Measurements from ENCODE around the gene ZP3.

- TF ChIP-seq, protein P1, sequence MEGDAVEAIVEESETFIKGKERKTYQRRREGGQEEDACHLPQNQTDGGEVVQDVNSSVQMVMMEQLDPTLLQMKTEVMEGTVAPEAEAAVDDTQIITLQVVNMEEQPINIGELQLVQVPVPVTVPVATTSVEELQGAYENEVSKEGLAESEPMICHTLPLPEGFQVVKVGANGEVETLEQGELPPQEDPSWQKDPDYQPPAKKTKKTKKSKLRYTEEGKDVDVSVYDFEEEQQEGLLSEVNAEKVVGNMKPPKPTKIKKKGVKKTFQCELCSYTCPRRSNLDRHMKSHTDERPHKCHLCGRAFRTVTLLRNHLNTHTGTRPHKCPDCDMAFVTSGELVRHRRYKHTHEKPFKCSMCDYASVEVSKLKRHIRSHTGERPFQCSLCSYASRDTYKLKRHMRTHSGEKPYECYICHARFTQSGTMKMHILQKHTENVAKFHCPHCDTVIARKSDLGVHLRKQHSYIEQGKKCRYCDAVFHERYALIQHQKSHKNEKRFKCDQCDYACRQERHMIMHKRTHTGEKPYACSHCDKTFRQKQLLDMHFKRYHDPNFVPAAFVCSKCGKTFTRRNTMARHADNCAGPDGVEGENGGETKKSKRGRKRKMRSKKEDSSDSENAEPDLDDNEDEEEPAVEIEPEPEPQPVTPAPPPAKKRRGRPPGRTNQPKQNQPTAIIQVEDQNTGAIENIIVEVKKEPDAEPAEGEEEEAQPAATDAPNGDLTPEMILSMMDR (IDR thresholded peaks at IDR 0.05), result no peak
- TF ChIP-seq POLR2A (IDR thresholded peaks at IDR 0.05), result no peak
Measured at GRCh38 chr7:76405738-76406137, 19.0 kb upstream of the ZP3 start.

Measured in Peyer's patch (tissue), 4 donors.